ENCODE data around the gene CYB5R3. TPM values are rescaled to one million over a fixed set of nuclear protein-coding genes. Genes with fewer than 3 reads are reported as not detected.

CYB5R3 gene
- total RNA-seq, 4 donors from 2014 or later = 122 to 182 (median 152) TPM

GRCh38 chr22:42630901-42631602, 18.1 kb downstream of the CYB5R3 start:
- DNase-seq (ENCODE audit: low spot score in 2 of 2) = no peak
- intact Hi-C loops (cut with DNase I; ENCODE audit: low total_unique reads) = no loop called here
- no peak for TF ChIP-seq CTCF (IDR thresholded peaks at IDR 0.05)
- TF ChIP-seq POLR2A (IDR thresholded peaks at IDR 0.05) = no peak
- no peak overlapping the region for H3K4me3 ChIP-seq (ENCODE audit: low read depth, poor library complexity, severe bottlenecking)
- WGBS, 2 donors = 65 to 75% methylated on average over 25 to 28 of the region's 28 CpGs

GRCh38 chr22:42630211-42630610, 19.0 kb downstream of the CYB5R3 start:
- no peak for DNase-seq (ENCODE audit: low spot score in 2 of 2)
- H3K4me3 ChIP-seq (ENCODE audit: low read depth, poor library complexity, severe bottlenecking) = no peak overlapping the region
- intact Hi-C loops (cut with DNase I; ENCODE audit: low total_unique reads) = no loop called here
- TF ChIP-seq POLR2A (IDR thresholded peaks at IDR 0.05) (no peak), CTCF (IDR thresholded peaks at IDR 0.05) (no peak)
- 97 to 98% methylated on average over 10 to 18 of the region's 18 CpGs for WGBS, 2 donors

GRCh38 chr22:42627981-42628380, 21.2 kb downstream of the CYB5R3 start:
- TF ChIP-seq POLR2A (IDR thresholded peaks at IDR 0.05) (no peak), CTCF (IDR thresholded peaks at IDR 0.05) (no peak)
- WGBS, 2 donors = 92 to 97% methylated on average over 8 to 9 of the region's 9 CpGs
- intact Hi-C loops (cut with DNase I; ENCODE audit: low total_unique reads) = no loop called here
- H3K4me3 ChIP-seq (ENCODE audit: low read depth, poor library complexity, severe bottlenecking) = no peak overlapping the region
- DNase-seq (ENCODE audit: low spot score in 2 of 2) = no peak

DNA sequence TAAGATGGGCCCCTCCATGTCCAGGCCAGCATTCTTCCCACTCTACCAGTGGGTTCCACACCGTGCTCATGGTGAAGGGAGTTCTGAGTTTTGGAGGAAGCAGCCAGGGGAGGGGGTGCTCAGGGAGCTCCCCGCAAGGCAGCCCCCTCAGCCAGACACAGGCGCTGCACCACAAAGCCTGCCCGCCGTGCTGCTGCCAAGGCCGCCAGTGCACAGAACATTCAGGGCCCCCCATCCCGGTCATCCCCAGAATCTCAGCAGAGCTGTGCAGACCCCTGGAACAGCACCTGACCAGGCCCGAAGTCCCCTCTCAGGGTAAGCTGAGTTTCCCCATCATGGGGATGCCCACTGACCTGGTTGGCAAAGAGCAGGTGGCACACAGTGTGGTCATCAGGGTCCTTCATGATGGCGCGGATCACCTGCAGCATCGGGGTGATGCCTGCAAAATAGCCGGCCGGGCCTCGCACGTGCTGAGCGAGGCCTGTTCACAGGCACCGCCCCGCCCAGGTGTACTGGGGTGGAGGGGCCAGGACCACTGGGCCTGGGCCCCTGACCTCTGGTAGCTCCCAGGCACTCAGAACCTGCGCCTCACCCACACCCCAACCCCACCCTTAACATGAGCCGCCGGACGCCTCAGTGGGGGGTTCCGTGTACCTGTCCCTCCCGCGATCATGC, 22.1 kb downstream of the CYB5R3 start:
- no peak for TF ChIP-seq POLR2A (IDR thresholded peaks at IDR 0.05)
- TF ChIP-seq CTCF (IDR thresholded peaks at IDR 0.05) = no peak
- WGBS, 2 donors = 93 to 95% methylated on average over 22 to 24 of the region's 25 CpGs
- DNase-seq (ENCODE audit: low spot score in 2 of 2) = no peak
- intact Hi-C loops (cut with DNase I; ENCODE audit: low total_unique reads) = no loop called here
- H3K4me3 ChIP-seq (ENCODE audit: low read depth, poor library complexity, severe bottlenecking) = no peak overlapping the region

GRCh38 chr22:42626431-42626830, 22.8 kb downstream of the CYB5R3 start:
- H3K4me3 ChIP-seq (ENCODE audit: low read depth, poor library complexity, severe bottlenecking) = no peak overlapping the region
- 86 to 93% methylated on average over 7 of the region's 7 CpGs for WGBS, 2 donors
- intact Hi-C loops (cut with DNase I; ENCODE audit: low total_unique reads) = no loop called here
- no peak for DNase-seq (ENCODE audit: low spot score in 2 of 2)
- TF ChIP-seq CTCF (IDR thresholded peaks at IDR 0.05) (no peak), POLR2A (IDR thresholded peaks at IDR 0.05) (no peak)
